GM06990 (cell line): ENCODE results near the gene FZD8.

Source experiments
- DNase-seq: peaks from one replicate; pipeline ENCODE4 v3.0.0-alpha.2; 2011; ENCODE audit not compliant: insufficient read length; ENCODE audit errors: extremely low read depth
- H3K27me3 ChIP-seq: replicated peaks from 2 replicates; pipeline ENCODE4 v1.6.0; 2011; ENCODE audit warnings: low read length; ENCODE audit not compliant: control insufficient read depth, insufficient read depth
- H3K36me3 ChIP-seq: 2 replicates; pipeline ENCODE4 v1.5.1; 2011; ENCODE audit warnings: low read length; ENCODE audit not compliant: control insufficient read depth, insufficient read depth
- H3K4me3 ChIP-seq: replicated peaks from 2 replicates; pipeline ENCODE4 v1.5.1; 2011; ENCODE audit warnings: low read depth, mild to moderate bottlenecking, control low read depth, low read length
- TF ChIP-seq, protein P1 (sequence below): IDR thresholded peaks from 2 replicates; pipeline ENCODE4 v1.5.1; 2011; ENCODE audit warnings: low read length, control low read depth, mild to moderate bottlenecking, inconsistent platforms; ENCODE audit not compliant: insufficient read depth, poor library complexity, severe bottlenecking

Gene FZD8

DNA sequence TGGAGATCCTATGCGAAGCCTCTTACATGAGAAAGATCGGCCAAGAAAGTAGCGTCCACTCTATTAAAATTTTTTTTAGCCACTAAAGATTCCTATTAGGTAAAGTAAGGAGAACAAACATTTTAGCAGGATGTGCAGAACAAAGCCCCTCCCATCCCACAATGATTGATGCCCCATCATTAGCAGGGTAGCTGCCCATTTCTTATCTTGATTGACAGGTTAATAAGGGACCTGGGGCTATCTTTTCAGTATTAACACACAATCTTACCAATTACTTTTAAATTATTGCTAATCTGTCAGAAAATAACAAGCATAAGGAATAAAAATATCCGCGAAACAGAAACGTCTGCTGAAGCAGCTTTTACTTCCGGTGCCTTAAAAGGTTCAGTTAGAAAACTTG is 5.1 kb downstream of the FZD8 start:
- H3K27me3 ChIP-seq = no peaks in the 10 kb centered on the region; the same call in 1 of the 2 replicates
- TF ChIP-seq, protein P1, sequence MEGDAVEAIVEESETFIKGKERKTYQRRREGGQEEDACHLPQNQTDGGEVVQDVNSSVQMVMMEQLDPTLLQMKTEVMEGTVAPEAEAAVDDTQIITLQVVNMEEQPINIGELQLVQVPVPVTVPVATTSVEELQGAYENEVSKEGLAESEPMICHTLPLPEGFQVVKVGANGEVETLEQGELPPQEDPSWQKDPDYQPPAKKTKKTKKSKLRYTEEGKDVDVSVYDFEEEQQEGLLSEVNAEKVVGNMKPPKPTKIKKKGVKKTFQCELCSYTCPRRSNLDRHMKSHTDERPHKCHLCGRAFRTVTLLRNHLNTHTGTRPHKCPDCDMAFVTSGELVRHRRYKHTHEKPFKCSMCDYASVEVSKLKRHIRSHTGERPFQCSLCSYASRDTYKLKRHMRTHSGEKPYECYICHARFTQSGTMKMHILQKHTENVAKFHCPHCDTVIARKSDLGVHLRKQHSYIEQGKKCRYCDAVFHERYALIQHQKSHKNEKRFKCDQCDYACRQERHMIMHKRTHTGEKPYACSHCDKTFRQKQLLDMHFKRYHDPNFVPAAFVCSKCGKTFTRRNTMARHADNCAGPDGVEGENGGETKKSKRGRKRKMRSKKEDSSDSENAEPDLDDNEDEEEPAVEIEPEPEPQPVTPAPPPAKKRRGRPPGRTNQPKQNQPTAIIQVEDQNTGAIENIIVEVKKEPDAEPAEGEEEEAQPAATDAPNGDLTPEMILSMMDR = no peak
- no peak overlapping the region for H3K4me3 ChIP-seq
- no peak for DNase-seq
- no peaks in the 10 kb centered on the region for H3K36me3 ChIP-seq

DNA sequence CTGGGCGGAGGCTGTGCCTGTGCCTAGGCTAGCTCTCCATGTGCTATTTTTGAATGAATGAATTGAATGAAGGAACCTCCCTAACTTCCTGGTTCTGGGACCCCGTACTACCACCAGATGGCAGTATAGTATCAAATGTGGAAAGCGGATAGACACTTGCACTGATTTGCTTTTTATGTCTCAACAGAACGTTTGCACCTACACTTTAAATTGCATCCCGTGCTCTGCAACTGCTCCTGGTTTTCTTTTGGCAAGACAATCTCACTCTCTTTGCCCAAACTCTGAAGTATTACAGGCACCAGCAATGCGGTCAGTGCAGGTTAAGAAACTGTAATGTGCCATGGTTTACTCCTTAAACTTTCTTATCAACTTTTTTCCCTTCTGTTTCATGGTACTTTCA is 6.5 kb downstream of the FZD8 start:
- no peak overlapping the region for H3K4me3 ChIP-seq
- H3K27me3 ChIP-seq = no peaks in the 10 kb centered on the region; the same call in 1 of the 2 replicates
- DNase-seq = no peak
- TF ChIP-seq, protein P1 = peak; percentile 77
- no peaks in the 10 kb centered on the region for H3K36me3 ChIP-seq

DNA sequence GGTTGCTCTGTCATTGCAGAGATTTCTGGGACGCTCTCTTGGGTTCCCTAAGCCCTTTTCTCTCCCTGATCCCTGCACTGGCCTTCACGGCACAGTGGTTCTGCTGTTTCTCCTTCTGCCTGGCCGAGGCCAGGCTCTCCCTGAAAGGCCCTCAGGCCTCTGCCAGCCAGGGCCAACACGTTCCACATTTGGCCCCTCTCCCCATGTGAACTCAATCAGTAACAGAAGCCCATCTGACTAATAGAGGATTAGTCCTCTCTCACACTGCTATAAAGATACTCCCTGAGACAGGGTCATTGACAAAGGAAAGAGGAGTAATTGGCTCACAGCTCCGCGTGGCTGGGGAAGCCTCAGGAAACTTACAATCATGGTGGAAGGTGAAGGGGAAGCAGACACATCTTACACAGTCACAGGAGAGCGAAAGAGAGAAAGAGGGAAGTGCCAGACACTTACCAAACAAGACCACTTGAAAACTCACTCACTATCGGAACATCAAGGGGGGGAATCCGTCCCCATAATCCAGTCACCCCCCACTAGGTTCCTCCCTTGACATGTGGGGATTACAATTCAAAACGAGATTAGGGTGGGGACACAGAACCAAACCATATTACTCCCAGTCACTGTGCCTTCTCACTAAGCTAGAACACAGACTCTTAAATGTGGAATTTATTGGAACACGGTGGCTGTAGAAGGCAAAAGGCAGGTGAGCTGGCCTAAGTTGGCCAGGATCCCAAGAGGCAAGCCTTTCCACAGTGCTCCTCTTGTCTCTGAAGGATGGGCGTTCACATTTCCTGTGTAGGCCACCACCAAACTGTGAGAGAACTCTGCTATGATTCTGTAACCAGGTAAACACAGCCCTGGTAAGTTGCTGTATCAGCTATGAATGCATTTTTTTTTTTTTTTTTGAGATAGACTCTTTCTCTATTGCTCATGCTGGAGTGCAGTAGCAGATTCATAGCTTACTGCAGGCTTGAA is 8.8 kb downstream of the FZD8 start:
- Histone ChIP-seq H3K27me3 (no peaks in the 10 kb centered on the region), H3K4me3 (no peak overlapping the region), H3K36me3 (no peaks in the 10 kb centered on the region)
- DNase-seq = no peak
- TF ChIP-seq, protein P1 = no peak

DNA sequence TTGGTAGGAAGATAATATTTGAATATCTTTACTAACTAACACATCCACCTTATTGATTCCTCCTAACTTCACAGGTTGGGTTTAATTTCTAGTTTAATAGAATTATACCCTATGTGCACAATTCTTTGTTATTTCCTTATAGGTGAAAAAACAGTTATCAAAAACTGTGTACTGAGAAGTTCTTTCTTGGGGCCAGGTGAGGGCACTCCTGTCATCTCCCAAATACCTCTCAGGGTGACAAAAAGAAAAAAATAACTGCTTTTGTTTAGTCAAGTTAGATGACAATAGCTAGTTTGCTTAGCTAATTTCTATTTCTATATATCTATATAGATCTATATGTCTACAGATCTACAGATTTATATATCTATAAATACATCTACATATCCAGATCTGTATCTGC is 10.1 kb downstream of the FZD8 start:
- TF ChIP-seq, protein P1 = no peak
- DNase-seq = no peak
- Histone ChIP-seq H3K4me3 (no peak overlapping the region), H3K27me3 (no peaks in the 10 kb centered on the region), H3K36me3 (no peaks in the 10 kb centered on the region)

DNA sequence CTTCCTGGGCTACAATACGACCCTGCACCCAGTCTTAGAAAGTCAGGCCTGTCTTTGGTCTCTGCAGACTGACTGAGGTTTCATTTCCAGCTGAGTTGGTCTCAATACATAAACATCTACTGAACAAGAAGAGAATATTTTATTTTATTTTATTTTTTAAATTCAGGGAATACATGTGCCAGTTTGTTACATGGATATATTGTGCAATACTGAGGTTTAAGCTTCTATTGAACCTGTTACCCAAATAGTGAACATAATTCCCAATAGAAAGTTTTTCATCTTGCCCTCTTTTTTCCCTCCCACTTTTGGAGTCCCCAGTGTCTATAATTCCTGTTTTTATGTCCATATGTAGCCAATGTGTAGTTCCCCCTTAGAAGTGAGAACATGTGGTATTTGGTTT is 10.7 kb downstream of the FZD8 start:
- no peak for DNase-seq
- TF ChIP-seq, protein P1 = no peak
- H3K4me3 ChIP-seq = no peak overlapping the region
- H3K27me3 ChIP-seq = no peaks in the 10 kb centered on the region
- H3K36me3 ChIP-seq = no peaks in the 10 kb centered on the region
